Prostate gland (tissue), 2 donors: ENCODE results near the gene ZMIZ1.

ENCODE experiments used
- CTCF ChIP-seq, 4 experiments: fragments of 200-600 bp in 2 of 4; fragments of 450-650 bp in 2 of 4; sonication (generic) in 2 of 4; IDR thresholded peaks; 1 replicate in 3 of 4; 2 replicates in 1 of 4; pipeline ENCODE4 v1.5.1; 2016 to 2019; ENCODE audit warnings: antibody characterized with exemption in 4 of 4, mild to moderate bottlenecking in 2 of 4, moderate library complexity in 2 of 4
- POLR2AphosphoS5 ChIP-seq: sonication (generic); formaldehyde crosslinking; IDR thresholded peaks from one replicate; pipeline ENCODE4 v1.6.1; 2017; ENCODE audit warnings: antibody characterized with exemption

- no peak for TF ChIP-seq CTCF (IDR thresholded peaks at IDR 0.05)
- no peak for TF ChIP-seq POLR2AphosphoS5
Measured at GRCh38 chr10:79156334-79157274, 87.8 kb downstream of the ZMIZ1 start.
